Spleen (tissue), 11 donors: Measurements from ENCODE around the gene STX18. TPM values are rescaled to one million over a fixed set of nuclear protein-coding genes. Genes with fewer than 3 reads are reported as not detected.

Source experiments
- DNase-seq: peaks from one replicate; pipeline ENCODE4 v3.0.0-alpha.2; 2020
- H3K27ac ChIP-seq, 8 donors: fragments of 200-600 bp; sonication (generic) in 7 of 8; 1 replicate in 4 of 8; 2 replicates in 4 of 8; pipeline versions ENCODE4 v1.5.0 to v1.8.0; 2016 to 2021; ENCODE audit warnings: inconsistent platforms in 4 of 8, mild to moderate bottlenecking in 4 of 8, moderate library complexity in 1 of 8
- H3K27me3 ChIP-seq, 7 donors: fragments of 200-600 bp; sonication (generic) in 6 of 7; replicated peaks in 1 of 7; 1 replicate in 4 of 7; 2 replicates in 3 of 7; pipeline versions ENCODE4 v1.5.0 to v1.8.0; 2016 to 2021; ENCODE audit warnings: inconsistent platforms in 3 of 7, mild to moderate bottlenecking in 1 of 7
- H3K36me3 ChIP-seq, 6 donors: fragments of 200-600 bp; sonication (generic) in 5 of 6; 1 replicate in 4 of 6; 2 replicates in 2 of 6; pipeline versions ENCODE4 v1.5.0 to v1.8.0; 2016 to 2021; ENCODE audit warnings: inconsistent platforms in 2 of 6
- H3K4me1 ChIP-seq, 6 donors: fragments of 200-600 bp; sonication (generic) in 5 of 6; 1 replicate in 3 of 6; 2 replicates in 3 of 6; pipeline versions ENCODE4 v1.5.0 to v1.8.0; 2016 to 2021; ENCODE audit warnings: inconsistent platforms in 3 of 6
- H3K4me3 ChIP-seq, 8 donors: fragments of 200-600 bp; sonication (generic) in 7 of 8; 1 replicate in 4 of 8; 2 replicates in 4 of 8; pipeline versions ENCODE4 v1.5.0 to v1.8.0; 2016 to 2021; ENCODE audit warnings: inconsistent platforms in 4 of 8, mild to moderate bottlenecking in 4 of 8, moderate library complexity in 2 of 8
- H3K9me3 ChIP-seq, 8 donors: fragments of 200-600 bp; sonication (generic) in 7 of 8; 1 replicate in 4 of 8; 2 replicates in 4 of 8; pipeline versions ENCODE4 v1.5.0 to v1.8.0; 2016 to 2021; ENCODE audit warnings: inconsistent platforms in 4 of 8
- CTCF ChIP-seq, 11 experiments: fragments of 200-600 bp in 7 of 11; fragments of 450-650 bp in 4 of 11; sonication (generic) in 4 of 11; IDR thresholded peaks in 8 of 11; conservative IDR thresholded peaks in 3 of 11; 1 replicate in 7 of 11; 2 replicates in 4 of 11; pipeline versions ENCODE4 v1.4.0 to v1.8.0; 2016 to 2021; ENCODE audit warnings: antibody characterized with exemption in 11 of 11, inconsistent platforms in 4 of 11, mild to moderate bottlenecking in 1 of 11
- POLR2A ChIP-seq, 3 donors: fragments of 450-650 bp; IDR thresholded peaks; one replicate each; pipeline ENCODE4 v1.5.1; 2017; ENCODE audit warnings: antibody characterized with exemption in 3 of 3, mild to moderate bottlenecking in 1 of 3
- POLR2AphosphoS5 ChIP-seq, 3 donors: sonication (generic); formaldehyde crosslinking; IDR thresholded peaks; one replicate each; pipeline ENCODE4 v1.5.1; 2017; ENCODE audit warnings: antibody characterized with exemption in 3 of 3
- WGBS, 5 donors: extraction: QIAGEN DNeasy Blood & Tissue Kit in 3 of 5; methylation state at CpG; one replicate each; pipeline versions ENCODE4 v1.1.5 to v1.1.7; 2013 to 2018; 5-methylcytosine and 5-hydroxymethylcytosine counted together
- intact Hi-C: fragments of 100-400 bp; cut with DNase I; formaldehyde crosslinking; loops from one replicate; pipeline ENCODE4 v1.15.0; 2023; ENCODE audit warnings: low total_unique reads
- polyA plus RNA-seq, 3 donors: library from polyadenylated mRNA; stranded (reverse); fragments of 200-250 nt; gene quantifications; one replicate each; pipeline ENCODE4 v1.2.1, GENCODE V29; 2013
- total RNA-seq, 7 donors: library from RNA; depleted of rRNA in 3 of 7; stranded (reverse); fragments of >200 nt in 3 of 7; fragmentation: NEBNext Ultra II Directional in 4 of 7; extraction: Animal tissue kit (Norgen Biotek cat#: 25700) in 4 of 7; gene quantifications; one replicate each; pipeline versions ENCODE4 v1.1.0 to v1.2.1, GENCODE V29; 2016 to 2021
- donor health status: healthy with polysubstance abuse.
- donor health status: DM: no; HTN: no; CAD: no; lungs with moderate emphysema.
- donor health status: DM: no; HTN: no; CAD: no.
- donor health status: Bipolar disorder and iron deficiency.
- donor health status: healthy.
- donor health status: DM: no; HTN: no; CAD: no.
- donor health status: DM: yes; HTN: yes; CAD: no.

STX18 gene
- total and polyA plus RNA-seq, 10 donors: 19.0 to 45.8 (median 29.8) TPM

- intact Hi-C loops: no loop called here
- Histone ChIP-seq H3K27ac (no peak overlapping the region), H3K9me3 (no peaks in the 10 kb centered on the region), H3K4me1 (no peaks in the 10 kb centered on the region), H3K36me3 (peaks cover 3 to 94% (median 54%) of the 10 kb centered on the region in 6 donors), H3K4me3 (no peak overlapping the region), H3K27me3 (no peaks in the 10 kb centered on the region)
- DNase-seq: no peak
- TF ChIP-seq POLR2A (IDR thresholded peaks at IDR 0.05): no peak
- no peak for TF ChIP-seq POLR2AphosphoS5 (IDR thresholded peaks at IDR 0.05)
- TF ChIP-seq CTCF (IDR thresholded peaks at IDR 0.05 in 8 of 11, conservative IDR thresholded peaks at IDR 0.05 in 3 of 11): no peak
- WGBS, 5 donors: 86 to 94% (median 94%) methylated on average over 8 of the region's 8 CpGs
These were observed 84.9 kb downstream of the STX18 start for GRCh38 chr4:4456816-4457578.

DNA sequence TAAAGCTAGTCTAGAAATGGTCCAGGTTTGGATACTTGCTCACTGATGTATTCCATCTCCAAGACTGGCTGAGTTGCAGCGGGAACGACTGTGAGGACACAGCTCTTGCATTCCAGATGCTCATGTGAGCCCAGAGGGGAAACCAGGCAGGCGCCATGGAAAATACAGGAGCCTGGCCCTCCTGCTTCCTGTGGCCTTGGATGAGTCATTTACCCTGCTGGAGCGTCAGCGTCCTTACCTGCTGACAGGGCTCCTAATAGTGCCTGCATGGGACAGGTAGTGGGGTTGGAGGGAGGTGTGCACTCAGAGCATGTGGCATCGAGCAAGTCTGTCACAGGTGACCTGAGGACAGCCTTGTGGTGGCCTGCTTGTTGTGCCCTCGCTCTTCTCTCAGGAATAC, 85.5 kb downstream of the STX18 start:
- WGBS, 5 donors: 80 to 91% (median 84%) methylated on average over 7 of the region's 7 CpGs
- intact Hi-C loops: no loop called here
- Histone ChIP-seq H3K27me3 (no peaks in the 10 kb centered on the region), H3K9me3 (no peaks in the 10 kb centered on the region), H3K4me3 (no peak overlapping the region), H3K4me1 (no peaks in the 10 kb centered on the region), H3K36me3 (peaks cover 3 to 94% (median 57%) of the 10 kb centered on the region in 6 donors), H3K27ac (no peak overlapping the region)
- DNase-seq: no peak
- TF ChIP-seq POLR2A (IDR thresholded peaks at IDR 0.05) (no peak), CTCF (IDR thresholded peaks at IDR 0.05 in 8 of 11, conservative IDR thresholded peaks at IDR 0.05 in 3 of 11) (no peak), POLR2AphosphoS5 (IDR thresholded peaks at IDR 0.05) (no peak)

DNA sequence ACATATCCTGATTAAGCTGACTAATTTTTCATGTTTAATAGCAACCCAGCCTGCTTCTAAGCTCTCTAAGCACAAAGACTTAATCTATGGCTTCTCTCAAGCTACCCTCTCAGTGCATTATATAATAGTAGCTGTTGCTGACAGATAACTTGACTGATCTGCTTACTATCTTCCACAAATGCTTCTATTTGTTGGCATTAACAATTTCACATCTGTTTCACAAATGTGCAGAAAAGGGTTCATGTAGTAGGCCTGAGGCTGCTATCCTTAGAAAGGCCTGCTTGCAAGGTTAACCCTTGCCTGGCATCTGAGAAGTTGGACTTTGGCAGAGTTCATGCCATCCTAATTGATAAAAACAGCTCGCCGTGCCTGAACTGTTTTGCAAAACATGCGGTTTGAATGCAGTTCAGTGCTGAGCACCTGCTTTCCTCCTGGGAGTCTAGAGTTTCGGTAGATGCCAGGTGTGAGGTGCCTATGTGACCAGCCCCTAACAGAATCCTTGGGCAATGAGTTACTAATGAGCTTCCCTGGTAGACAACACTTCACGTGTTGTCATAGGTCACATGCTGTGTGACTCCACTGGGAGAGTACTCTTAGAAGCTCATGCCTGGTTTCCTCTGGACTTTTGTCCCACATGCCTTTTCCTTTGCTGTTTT, 86.5 kb downstream of the STX18 start:
- WGBS, 5 donors: 82 to 91% (median 87%) methylated on average over 5 of the region's 5 CpGs
- H3K36me3 ChIP-seq: peaks cover 3 to 98% (median 57%) of the 10 kb centered on the region in 6 donors

More for the DNA sequence above, 86.5 kb downstream of the STX18 start:
- no peak for DNase-seq
- Histone ChIP-seq H3K9me3 (no peaks in the 10 kb centered on the region), H3K4me3 (no peak overlapping the region), H3K27me3 (no peaks in the 10 kb centered on the region), H3K27ac (no peak overlapping the region), H3K4me1 (no peaks in the 10 kb centered on the region)
- TF ChIP-seq POLR2A (IDR thresholded peaks at IDR 0.05) (no peak), CTCF (IDR thresholded peaks at IDR 0.05 in 8 of 11, conservative IDR thresholded peaks at IDR 0.05 in 3 of 11) (no peak), POLR2AphosphoS5 (IDR thresholded peaks at IDR 0.05) (no peak)
- intact Hi-C loops: no loop called here
